LNCaP clone FGC (cell line): ENCODE results near the gene TNFRSF25.

ENCODE experiments used
- DNase-seq: peaks from one replicate; pipeline ENCODE4 v3.0.0-alpha.2; 2011; ENCODE audit warnings: low read depth
- H3K4me3 ChIP-seq: 2 replicates; pipeline ENCODE4 v1.5.1; 2011; ENCODE audit warnings: mild to moderate bottlenecking, low read depth, low read length, control low read depth
- TF ChIP-seq, protein P1 (sequence below): IDR thresholded peaks from 2 replicates; pipeline ENCODE4 v1.5.1; 2012; ENCODE audit warnings: mild to moderate bottlenecking; ENCODE audit not compliant: control insufficient read depth, insufficient read depth; ENCODE audit errors: extremely low read depth

The TNFRSF25 gene

DNA sequence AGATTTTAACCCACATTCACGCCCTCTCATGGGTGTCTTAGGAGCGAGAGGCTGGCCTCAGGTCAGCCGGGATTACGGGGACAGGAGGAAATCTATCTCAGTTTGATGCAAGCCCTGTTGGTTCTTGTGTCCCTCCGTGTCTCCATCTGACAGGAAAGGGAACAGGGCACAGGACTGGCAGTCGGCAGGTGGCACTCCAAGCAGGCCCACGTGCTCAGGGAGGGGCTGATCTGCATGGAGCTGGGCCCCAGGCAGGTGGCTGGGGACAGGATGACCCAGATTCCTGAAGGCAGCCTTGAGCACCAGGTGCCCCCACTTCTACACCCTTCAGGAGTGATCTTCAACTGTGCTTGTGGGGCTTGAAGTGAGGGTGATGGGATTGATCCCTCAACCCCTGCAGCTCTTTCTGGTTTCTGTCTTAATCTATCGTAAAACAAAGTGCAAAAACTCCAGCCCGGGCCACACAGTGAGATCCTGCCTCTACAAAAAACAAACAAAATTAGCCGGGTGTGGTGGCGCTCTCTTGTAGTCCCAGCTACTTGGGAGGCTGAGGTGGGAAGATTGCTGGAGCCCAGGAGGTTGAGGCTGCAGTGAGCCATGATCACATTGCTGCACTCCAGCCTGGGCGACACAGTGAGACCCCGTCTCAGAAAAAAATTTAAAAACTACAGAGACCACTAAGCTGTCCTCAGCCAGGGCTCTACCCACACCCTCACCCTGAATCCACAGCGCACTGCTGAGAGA lies 17.2 kb upstream of the TNFRSF25 start:
- no peak for DNase-seq
- TF ChIP-seq, protein P1, sequence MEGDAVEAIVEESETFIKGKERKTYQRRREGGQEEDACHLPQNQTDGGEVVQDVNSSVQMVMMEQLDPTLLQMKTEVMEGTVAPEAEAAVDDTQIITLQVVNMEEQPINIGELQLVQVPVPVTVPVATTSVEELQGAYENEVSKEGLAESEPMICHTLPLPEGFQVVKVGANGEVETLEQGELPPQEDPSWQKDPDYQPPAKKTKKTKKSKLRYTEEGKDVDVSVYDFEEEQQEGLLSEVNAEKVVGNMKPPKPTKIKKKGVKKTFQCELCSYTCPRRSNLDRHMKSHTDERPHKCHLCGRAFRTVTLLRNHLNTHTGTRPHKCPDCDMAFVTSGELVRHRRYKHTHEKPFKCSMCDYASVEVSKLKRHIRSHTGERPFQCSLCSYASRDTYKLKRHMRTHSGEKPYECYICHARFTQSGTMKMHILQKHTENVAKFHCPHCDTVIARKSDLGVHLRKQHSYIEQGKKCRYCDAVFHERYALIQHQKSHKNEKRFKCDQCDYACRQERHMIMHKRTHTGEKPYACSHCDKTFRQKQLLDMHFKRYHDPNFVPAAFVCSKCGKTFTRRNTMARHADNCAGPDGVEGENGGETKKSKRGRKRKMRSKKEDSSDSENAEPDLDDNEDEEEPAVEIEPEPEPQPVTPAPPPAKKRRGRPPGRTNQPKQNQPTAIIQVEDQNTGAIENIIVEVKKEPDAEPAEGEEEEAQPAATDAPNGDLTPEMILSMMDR, result 0 out of 2 replicates have a peak, but pooled peaks have one; percentile 13
- no peak overlapping the region for H3K4me3 ChIP-seq

DNA sequence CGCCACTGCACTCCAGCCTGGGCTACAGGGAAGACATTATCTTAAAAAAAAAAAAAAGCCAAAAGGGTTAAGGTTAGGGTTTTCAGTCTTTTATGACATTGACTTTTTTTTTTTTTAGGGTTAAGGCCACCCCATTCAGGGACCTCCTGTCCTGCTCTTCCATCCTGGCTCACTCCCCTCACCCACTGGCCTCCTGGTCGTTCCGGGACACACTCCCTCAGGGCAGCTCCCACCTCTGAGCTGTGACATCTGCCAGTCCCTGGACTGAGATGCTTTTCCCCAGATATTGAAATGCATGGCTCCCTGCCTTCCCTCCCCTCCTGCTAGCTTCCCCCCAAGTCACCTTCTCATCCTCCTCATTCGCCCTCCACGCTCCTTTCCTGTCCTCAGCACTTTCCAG lies 15.8 kb upstream of the TNFRSF25 start:
- TF ChIP-seq, protein P1, result no peak
- H3K4me3 ChIP-seq, result no peak overlapping the region
- no peak for DNase-seq

DNA sequence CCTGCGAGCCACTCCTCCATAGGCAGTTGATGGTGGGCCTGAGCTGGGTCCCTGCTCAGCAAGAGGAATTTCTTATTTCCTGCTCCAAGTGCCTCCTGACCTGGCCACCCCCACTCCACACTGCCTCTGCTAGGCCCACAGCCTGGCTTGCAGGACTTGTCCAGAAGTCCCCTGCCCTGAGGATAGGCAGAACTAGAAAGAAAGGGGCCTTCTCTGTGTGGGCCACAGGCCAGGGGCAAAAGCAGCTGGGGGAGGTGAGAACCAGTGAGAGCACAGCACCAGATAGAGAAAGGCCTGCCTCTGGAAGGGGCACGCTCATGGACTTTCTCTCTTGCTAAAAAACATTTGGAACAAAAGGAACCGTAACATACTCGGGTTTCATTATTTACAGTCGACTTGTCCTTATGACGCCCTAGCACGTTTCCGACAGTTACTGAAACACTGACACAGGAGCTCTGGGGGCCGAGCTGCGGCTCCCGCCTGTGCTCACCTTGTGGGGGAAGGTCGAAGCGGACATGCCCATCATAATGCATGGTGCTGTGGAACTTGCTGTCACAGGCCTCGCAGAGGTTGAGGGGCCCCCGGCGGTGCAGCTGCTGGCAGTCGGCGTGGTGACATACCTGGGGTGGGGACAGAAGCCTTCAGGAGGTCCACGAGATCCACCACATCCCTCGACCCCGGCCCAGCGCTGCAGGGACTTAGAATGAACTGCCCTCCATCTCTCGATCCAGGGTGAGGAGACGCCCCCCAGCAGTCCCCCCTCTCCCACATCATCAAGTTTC lies 11.3 kb upstream of the TNFRSF25 start:
- TF ChIP-seq, protein P1, result no peak
- no peak overlapping the region for H3K4me3 ChIP-seq
- no peak for DNase-seq

DNA sequence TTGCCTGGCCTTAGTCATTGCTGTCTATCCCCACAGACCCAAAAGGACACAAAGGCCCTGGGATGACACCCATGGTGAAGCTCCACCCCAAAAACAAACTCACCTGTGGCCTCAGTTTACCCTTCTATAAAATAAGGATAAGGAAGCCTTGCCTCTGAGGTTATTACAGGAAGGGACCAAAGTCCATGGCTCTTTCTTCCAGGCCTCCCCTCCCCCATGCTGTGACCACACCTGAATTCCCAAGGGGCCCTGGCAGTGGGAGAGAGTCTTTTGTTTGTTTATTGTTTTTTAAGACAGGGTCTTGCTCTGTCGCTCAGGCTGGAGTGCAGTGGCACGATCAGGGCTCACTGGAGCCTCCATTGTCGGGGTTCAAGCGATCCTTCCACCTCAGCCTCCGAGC lies 10.5 kb upstream of the TNFRSF25 start:
- DNase-seq, result no peak
- TF ChIP-seq, protein P1, result no peak
- no peak overlapping the region for H3K4me3 ChIP-seq

DNA sequence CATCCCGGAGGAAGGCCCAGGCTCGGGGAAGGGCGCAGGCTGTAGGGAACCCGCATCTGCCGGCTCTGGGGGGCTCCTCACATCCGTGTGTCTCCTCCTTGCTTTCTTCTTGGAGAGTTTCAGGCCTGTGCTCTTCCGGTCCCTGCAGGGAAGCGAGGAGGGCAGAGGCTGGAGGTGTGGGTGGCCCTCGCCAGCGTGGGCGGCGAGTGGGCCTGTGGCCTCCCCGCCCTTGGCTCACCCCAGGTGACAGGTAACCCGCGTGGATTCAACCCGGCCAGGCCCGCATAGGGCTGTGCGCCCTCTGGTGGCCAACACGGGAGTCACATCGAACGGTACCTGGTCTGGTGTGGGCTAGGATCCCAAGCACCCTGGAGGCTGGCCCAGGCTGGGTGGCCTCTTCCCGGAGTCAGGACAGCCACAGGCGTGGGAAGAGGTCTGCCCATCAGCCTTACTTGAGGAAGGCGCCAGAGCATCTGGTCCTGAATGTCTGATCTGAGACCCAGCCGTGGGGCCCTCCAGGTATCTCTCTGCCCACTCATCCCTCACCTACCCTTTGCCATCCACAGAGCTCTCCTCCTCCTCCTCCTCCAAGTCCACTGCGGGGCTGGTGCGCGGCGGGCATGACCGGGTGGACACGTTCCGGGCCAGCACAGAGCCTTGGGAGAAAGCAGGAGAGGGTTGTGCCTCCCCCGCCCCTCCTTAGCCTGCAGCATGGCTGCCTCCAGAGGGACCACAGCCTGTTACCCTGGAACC lies 9.6 kb upstream of the TNFRSF25 start:
- DNase-seq, result no peak
- TF ChIP-seq, protein P1, result peak; percentile 93

DNA sequence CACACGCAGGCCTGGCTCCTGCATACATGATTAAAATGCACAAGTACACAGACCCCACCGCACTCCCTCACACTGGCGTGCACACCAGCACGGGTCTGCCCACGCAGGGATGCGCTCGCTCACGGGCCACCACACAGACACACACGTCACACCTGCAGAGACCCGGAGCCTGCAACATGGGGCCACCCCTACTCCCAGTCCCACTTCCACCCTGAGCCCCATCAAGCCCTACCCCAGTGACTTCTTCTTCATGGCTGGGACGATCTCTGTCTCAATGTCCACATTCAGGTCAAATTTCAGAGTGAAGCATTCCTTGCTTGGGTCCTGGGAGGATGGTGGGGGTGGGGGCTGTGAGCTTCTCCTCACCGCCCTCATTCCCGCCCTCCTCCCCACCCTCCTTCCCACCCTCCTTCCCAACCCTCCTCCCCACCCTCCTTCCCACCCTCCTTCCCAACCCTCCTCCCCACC lies 8.9 kb upstream of the TNFRSF25 start:
- TF ChIP-seq, protein P1, result no peak
- DNase-seq, result no peak
- H3K4me3 ChIP-seq, result no peak overlapping the region

More for the DNA sequence above, 9.6 kb upstream of the TNFRSF25 start:
- no peak overlapping the region for H3K4me3 ChIP-seq
